ENCODE data around the gene LGR4. TPM values are rescaled to one million over a fixed set of nuclear protein-coding genes. Genes with fewer than 3 reads are reported as not detected.

The LGR4 gene
- total RNA-seq, 1 donor from 2014 or later: 1.6 TPM

DNA sequence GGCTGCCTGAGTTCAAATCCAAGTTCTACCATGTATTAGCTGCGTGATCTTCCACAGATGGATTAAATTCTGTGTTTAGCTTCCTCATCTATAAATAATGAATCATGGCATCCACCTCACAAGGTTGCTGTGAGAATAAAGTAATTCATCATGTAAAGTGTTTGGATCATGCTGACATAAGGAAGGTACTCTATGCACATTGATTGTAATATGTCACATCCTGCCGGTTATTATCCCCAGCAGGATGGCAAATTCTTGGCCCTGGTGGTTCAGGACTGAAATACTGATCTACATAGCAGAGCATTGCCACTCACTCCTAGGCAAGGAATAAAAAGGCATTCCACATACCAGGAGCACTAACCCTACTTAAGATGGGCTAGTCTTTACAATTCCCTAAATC lies 40.8 kb downstream of the LGR4 start:
- DNase-seq (ENCODE audit: low read depth in 2 of 2): peak in 1 of 2 donors; percentile 67

- DNase-seq (ENCODE audit: low read depth in 2 of 2): peak in 1 of 2 donors; percentile 12
These were observed 42.7 kb downstream of the LGR4 start for GRCh38 chr11:27429761-27430393.

DNA sequence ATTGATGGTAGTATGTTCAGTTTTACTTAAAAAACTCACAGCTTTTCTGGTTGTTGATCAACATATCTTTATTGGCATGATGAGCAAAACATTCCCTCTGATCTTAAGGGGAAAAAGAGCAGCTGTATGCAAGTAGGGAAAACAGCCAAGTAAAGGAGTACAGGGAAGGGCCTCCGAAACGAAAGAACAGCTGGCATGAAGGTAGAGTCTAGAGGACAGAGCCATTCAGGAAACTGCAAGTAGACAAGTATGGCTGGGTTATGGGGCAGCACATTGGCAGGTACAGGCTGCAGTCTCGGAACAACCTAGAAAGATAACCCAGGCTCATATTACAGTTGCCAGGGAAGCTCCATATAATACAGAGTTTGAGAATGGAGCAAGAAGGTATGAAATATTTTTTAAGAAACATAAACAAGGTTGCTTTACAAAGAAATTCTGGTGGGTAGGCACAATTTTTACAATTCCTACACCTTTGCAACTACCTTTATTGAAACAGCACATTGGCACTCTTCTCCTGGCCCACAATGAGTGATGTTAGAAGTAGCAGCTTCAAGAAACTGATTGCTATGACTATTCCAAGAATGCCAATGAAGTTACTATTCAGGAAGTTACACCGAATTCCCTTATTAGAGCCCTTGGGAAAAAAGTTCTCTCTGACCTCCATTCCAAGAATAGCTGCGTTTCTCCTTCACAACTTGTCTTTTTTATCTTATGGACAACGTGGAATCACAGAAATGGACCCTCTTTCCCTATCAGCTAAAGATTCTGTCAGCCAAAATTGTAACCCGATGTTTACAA lies 45.2 kb downstream of the LGR4 start:
- peak in 1 of 2 donors; percentile 71 for DNase-seq (ENCODE audit: low read depth in 2 of 2)

GRCh38 chr11:27425814-27426213 lies 46.8 kb downstream of the LGR4 start:
- no peak for DNase-seq (ENCODE audit: low read depth in 2 of 2)

DNA sequence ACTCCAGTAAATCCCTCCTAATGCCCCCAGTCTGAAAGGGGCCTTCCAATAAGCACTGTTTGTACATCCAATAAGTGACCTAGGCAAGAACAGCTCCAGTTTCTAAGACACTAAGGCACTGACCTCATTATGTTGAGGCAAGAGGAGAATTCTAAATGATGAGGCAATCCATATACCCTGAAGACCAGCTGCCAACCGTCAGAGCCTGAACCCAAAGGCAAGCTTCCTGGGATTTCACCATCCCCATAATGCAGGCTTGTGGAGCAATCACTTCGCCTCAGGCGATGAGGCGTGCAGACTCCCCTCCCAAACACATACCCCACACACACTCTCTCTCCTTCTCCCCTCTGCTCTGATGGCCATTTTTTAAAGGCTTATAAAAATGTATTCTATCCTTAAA lies 49.5 kb downstream of the LGR4 start:
- DNase-seq (ENCODE audit: low read depth in 2 of 2): no peak

DNA sequence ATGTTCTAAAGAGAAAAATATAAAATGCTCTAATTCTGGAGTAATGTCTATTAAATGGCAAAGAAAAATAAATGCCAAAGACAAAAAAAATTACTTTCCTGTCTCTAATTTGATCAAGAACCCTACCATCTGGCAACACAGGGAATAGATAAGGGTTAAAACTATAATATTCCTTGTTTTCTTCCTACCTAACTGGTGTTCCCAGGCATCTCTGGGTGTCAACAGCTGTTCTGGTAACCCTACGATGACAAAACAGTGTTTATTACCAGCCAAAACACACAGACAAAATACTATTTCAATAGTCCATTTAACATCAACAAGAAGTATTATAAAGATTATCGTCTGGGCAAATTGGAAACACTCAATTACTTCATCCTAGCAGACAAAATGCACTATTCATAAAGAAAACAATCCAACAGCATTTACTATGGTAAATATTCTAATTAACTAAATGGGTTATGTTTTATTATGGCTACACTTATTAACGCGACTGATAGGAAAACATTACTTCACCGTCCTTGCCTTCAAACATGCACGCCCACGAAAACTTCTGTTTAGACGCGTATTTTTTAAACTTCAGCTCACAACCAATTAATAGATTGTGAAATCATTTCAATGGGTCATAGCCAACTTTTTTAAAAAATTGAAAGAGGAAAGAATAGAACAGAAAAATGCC lies 50.6 kb downstream of the LGR4 start:
- no peak for DNase-seq (ENCODE audit: low read depth in 2 of 2)

DNA sequence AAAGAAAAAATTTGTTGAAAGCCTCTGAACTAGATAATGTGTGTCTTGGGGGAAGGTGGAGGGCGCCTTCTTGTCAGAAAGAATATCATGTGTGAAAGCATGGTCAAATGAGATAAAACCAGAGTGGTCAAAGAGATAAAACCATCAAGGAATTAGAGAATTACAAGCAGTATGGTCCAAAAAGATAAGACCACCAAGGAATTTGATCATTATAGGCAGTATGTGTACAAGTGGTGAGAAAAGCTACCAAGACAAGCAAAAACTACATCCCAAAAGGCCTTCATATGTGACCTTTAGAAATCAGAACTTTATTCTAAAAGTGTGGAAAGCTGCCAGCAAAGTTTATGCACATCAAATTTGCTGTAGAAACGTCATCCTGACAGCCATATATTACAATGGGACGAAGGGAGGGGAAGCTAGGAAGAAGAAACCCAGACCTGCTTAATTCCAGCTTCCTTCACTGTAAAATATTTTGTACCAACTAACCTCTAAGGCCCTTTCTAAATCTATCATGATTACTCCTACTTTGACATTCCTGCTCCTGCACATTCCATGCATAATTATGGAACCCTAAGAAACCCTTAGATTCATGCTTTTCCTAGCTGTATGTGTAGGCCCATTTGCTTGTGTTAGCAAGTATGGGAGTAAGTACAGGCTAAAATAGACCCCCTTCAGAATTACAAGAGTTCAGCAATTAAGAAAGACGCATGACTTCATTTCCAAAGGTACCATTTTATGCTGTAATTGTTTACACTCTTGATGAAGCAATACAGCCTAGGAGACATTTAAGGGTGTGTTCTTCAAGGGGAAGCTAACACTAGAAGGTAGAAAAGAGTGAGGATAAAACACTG lies 51.6 kb downstream of the LGR4 start:
- no peak for DNase-seq (ENCODE audit: low read depth in 2 of 2)

DNA sequence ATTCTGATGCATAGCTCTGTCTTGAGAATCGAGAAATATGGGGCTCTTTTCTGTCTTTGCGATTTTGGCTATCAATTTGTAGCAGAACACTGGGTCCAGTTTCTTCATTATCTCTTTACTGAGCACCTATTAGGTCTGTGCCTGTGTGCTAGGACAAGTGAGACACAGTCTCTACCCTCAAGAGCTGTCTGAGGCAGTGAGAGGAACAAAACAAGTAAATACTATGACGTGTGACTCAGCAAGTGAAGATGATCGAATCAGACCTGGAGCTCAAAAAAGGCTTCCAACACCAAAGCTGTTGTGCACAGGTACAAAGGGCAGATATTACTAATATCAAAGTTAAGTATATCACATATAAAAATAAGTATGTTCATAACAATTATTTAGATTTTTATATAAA lies 52.4 kb downstream of the LGR4 start:
- DNase-seq (ENCODE audit: low read depth in 2 of 2): no peak

DNA sequence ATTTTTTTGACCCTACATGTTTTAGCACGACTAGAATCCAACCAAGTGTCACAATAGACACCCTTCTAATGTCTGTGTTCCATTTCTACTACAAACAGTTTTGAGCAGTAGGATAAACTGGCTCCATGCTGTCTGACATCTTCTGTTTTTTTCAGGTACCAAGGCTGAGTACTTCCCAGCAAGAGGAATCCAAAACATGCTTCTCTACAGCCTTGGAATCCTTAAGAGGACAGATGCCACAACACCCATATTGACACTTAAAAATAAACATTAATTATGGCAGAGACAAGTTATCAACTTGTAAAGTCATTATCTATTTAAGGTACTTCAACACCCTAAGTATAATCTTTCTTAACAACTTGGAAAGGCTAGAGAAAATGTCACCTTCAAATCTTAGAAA lies 54.2 kb downstream of the LGR4 start:
- DNase-seq (ENCODE audit: low read depth in 2 of 2): no peak

- DNase-seq (ENCODE audit: low read depth in 2 of 2): no peak
These were observed 55.9 kb downstream of the LGR4 start for GRCh38 chr11:27416568-27417176.

DNA sequence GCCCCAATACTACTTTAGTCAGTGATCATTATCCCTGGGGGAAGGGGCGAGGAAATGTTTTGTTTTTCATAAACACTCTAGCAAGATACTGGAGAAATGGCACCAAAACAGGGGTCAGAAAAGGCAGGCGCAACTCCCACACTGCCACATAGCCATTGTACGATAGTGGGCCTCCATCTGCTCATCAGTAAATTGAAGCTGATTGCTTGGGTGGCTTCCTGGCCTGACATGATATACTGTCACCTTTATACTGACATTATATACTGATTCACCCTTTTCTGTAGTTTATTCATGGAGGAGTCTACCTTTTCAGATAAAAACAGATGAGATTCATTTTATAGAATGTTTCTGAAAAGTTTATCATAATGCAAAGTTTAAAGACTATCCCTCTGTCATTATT lies 57.9 kb downstream of the LGR4 start:
- no peak for DNase-seq (ENCODE audit: low read depth in 2 of 2)

GRCh38 chr11:27413218-27413617 lies 59.4 kb downstream of the LGR4 start:
- DNase-seq (ENCODE audit: low read depth in 2 of 2): no peak

GRCh38 chr11:27412192-27412691 lies 60.3 kb downstream of the LGR4 start:
- DNase-seq (ENCODE audit: low read depth in 2 of 2): no peak

GRCh38 chr11:27411328-27411727 lies 61.3 kb downstream of the LGR4 start:
- no peak for DNase-seq (ENCODE audit: low read depth in 2 of 2)

DNA sequence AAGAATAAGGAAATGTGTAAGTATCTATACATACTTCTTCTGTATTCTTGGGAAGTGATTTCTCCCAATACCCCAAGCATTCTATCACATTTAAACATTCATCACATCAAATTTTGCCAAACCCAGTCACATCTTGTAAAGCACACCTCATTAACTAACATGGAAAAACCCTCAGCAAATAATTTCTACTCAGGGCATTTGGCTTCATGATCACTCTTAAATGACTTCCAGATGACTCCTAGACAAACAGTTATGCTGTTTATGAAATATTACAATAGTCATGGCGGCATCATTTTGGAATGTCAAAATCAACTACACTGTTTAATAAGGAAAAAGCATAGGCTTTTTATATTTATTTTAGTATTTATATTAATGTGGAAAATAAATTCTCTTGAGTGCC lies 62.3 kb downstream of the LGR4 start:
- DNase-seq (ENCODE audit: low read depth in 2 of 2): no peak

DNA sequence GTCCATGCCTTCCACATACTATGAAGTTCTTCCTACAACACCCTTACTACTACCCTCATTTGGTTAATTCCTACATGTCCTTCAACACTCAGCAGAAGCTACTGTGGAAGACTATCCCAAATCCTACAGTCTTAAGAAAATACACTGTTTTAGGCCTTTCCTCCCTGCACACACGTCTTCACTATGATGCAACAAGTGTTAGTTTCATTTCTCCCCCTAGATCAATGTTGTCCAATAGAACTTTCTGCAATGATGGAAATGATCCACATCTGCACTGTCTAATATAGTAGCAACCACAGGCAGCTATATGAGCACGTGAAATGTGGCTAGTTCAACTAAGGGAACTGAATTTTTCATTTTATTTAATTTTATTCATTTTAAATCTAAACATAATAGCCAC lies 62.8 kb downstream of the LGR4 start:
- DNase-seq (ENCODE audit: low read depth in 2 of 2): no peak

GRCh38 chr11:27409049-27409448 lies 63.5 kb downstream of the LGR4 start:
- no peak for DNase-seq (ENCODE audit: low read depth in 2 of 2)

- peak in 1 of 2 donors; percentile 9 for DNase-seq (ENCODE audit: low read depth in 2 of 2)
These were observed 64.3 kb downstream of the LGR4 start for GRCh38 chr11:27408246-27408800.

DNA sequence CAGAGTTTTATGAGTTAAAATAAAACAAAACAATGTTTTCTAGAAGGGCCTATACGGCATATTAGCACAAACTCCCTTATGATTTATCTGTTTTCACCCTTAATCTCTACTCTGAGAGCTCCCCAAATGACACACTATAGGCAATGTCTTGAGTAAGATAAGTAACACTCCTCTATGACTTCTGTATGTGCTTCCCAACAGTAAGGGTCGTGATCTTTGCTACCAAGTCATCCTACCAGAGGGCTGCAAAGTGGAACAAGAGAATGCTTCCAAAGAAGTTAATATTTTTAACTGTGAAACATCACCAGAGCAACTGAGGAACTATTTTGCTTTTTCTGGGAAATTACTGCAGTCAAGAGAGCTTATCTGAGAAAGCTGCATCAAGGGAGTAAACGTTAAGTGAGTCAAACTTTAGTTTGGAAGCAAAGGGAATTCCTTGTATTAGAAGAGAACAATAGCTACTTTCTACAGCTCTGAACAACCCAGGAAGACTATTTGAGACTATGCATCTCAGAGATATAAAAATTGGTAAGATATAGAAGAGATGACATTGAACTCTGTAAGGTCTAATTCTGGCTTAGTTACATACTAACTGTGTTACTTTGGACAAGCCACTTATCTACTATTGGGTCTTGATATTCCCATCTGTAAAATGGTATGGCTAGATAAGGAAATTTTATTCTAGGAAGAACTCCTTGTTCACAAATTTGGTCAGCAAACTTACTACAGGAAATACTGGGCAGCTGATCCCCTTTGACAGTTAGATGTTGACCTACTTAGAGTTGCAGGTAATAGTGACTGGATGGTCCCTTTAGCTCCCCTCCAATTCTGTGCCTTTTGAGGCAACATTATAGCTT lies 65.9 kb downstream of the LGR4 start:
- no peak for DNase-seq (ENCODE audit: low read depth in 2 of 2)

DNA sequence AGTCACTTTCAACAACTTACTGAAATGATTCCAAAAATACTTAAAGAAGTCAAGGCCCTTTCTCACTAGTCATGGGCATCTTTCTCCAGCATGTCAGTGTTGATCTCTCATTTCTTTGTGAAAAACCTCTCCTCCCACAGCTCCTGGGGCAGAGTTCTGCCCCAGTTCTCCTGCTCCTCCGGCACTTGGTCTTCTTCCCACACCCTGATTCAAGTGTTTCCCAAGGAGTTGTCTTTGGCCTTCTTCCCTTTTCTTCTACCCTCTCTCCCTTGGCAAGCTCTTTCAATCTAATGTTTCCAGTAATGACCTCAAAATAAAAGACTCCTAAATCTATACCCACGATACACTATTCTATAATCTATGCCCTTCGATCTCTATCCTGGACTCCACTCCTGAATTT lies 67.5 kb downstream of the LGR4 start:
- no peak for DNase-seq (ENCODE audit: low read depth in 2 of 2)
